ENCODE measurements around the gene NOSIP.

GRCh38 chr19:49555600-49556411, 24.6 kb downstream of the NOSIP start:
- no peak for TF ChIP-seq EP300 (IDR thresholded peaks at IDR 0.05)
- no peak for TF ChIP-seq POLR2A (IDR thresholded peaks at IDR 0.05)
